OCI-LY3 (cell line): ENCODE data around the gene FTCD.

ENCODE experiments used
- H2AFZ ChIP-seq: fragments of 200-600, 300-600 bp; shearing (Covaris generic); 2 replicates; pipeline ENCODE4 v1.6.0; 2014; ENCODE audit warnings: antibody characterized with exemption, low read depth, low read length
- H3K27ac ChIP-seq: fragments of 200-600, 300-600 bp; sonication (generic); 2 replicates; pipeline ENCODE4 v1.5.1; 2014; ENCODE audit warnings: mild to moderate bottlenecking, low read length, moderate library complexity, mixed read lengths
- H3K27me3 ChIP-seq: fragments of 200-600, 300-600 bp; sonication (generic); 2 replicates; pipeline ENCODE4 v1.6.1; 2014; ENCODE audit warnings: low read depth, low read length, mixed read lengths
- H3K36me3 ChIP-seq: fragments of 200-600, 300-600 bp; sonication (generic); replicated peaks from 2 replicates; pipeline ENCODE3; 2014; ENCODE audit warnings: low read depth, low read length, mixed read lengths
- H3K4me1 ChIP-seq: fragments of 300-600, 200-600 bp; sonication (generic); 2 replicates; pipeline ENCODE4 v1.6.1; 2014; ENCODE audit warnings: low read length, mixed read lengths
- H3K4me2 ChIP-seq: fragments of 200-600, 300-600 bp; sonication (generic); 2 replicates; pipeline ENCODE4 v1.6.1; 2014; ENCODE audit warnings: low read length, mixed read lengths
- H3K4me3 ChIP-seq: fragments of 300-600, 200-600 bp; sonication (generic); 2 replicates; pipeline ENCODE4 v1.5.1; 2014; ENCODE audit warnings: antibody characterized with exemption, mild to moderate bottlenecking, low read length, moderate library complexity
- H3K79me2 ChIP-seq: fragments of 300-600, 200-600 bp; shearing (Covaris generic); 2 replicates; pipeline ENCODE4 v1.6.1; 2014; ENCODE audit warnings: mild to moderate bottlenecking, low read length, mixed read lengths
- H3K9ac ChIP-seq: fragments of 300-600, 200-600 bp; shearing (Covaris generic); 2 replicates; pipeline ENCODE4 v1.6.0; 2014; ENCODE audit warnings: mild to moderate bottlenecking, low read length, moderate library complexity
- H3K9me3 ChIP-seq: fragments of 200-600, 300-600 bp; shearing (Covaris generic); 2 replicates; pipeline ENCODE4 v1.6.1; 2014; ENCODE audit warnings: low read length, mixed read lengths; ENCODE audit not compliant: insufficient read depth
- H4K20me1 ChIP-seq: fragments of 200-600, 300-600 bp; sonication (generic); 2 replicates; pipeline ENCODE4 v1.6.1; 2016; ENCODE audit warnings: low read length, mixed read lengths; ENCODE audit not compliant: insufficient read depth
- CTCF ChIP-seq: fragments of 200-600, 300-600 bp; sonication (generic); IDR thresholded peaks from 2 replicates; pipeline ENCODE4 v1.5.1; 2014; ENCODE audit warnings: antibody characterized with exemption, low read length, low read depth
- EZH2phosphoT487 ChIP-seq: fragments of 200-600 bp; shearing (Covaris generic); IDR thresholded peaks from 2 replicates; pipeline ENCODE4 v1.6.1; 2018; ENCODE audit warnings: antibody characterized with exemption, mixed run types, low read depth

The FTCD gene

GRCh38 chr21:46189213-46189958, 34.0 kb upstream of the FTCD start:
- no peak overlapping the region for H2AFZ ChIP-seq
- H3K4me2 ChIP-seq, result no peak overlapping the region
- no peaks in the 10 kb centered on the region for H3K79me2 ChIP-seq
- H3K9me3 ChIP-seq, result no peaks in the 10 kb centered on the region
- H3K4me1 ChIP-seq, result no peaks in the 10 kb centered on the region
- H3K27me3 ChIP-seq, result no peaks in the 10 kb centered on the region
- H4K20me1 ChIP-seq, result no peaks in the 10 kb centered on the region
- H3K4me3 ChIP-seq, result no peak overlapping the region
- H3K36me3 ChIP-seq, result peaks cover 22% of the 10 kb centered on the region
- TF ChIP-seq EZH2phosphoT487 (no peak), CTCF (no peak)
- no peak overlapping the region for H3K27ac ChIP-seq
- H3K9ac ChIP-seq, result no peak overlapping the region

GRCh38 chr21:46188226-46189212, 33.1 kb upstream of the FTCD start:
- no peak overlapping the region for H3K27ac ChIP-seq
- no peak for TF ChIP-seq EZH2phosphoT487
- no peak for TF ChIP-seq CTCF
- no peak overlapping the region for H3K4me2 ChIP-seq
- H3K27me3 ChIP-seq, result no peaks in the 10 kb centered on the region
- no peak overlapping the region for H3K4me3 ChIP-seq
- no peak overlapping the region for H2AFZ ChIP-seq
- H3K36me3 ChIP-seq, result peaks cover 15% of the 10 kb centered on the region
- H3K9me3 ChIP-seq, result no peaks in the 10 kb centered on the region
- no peaks in the 10 kb centered on the region for H4K20me1 ChIP-seq
- no peaks in the 10 kb centered on the region for H3K79me2 ChIP-seq
- no peaks in the 10 kb centered on the region for H3K4me1 ChIP-seq
- no peak overlapping the region for H3K9ac ChIP-seq

GRCh38 chr21:46187814-46188213, 32.4 kb upstream of the FTCD start:
- H3K79me2 ChIP-seq, result no peaks in the 10 kb centered on the region
- no peaks in the 10 kb centered on the region for H4K20me1 ChIP-seq
- H3K4me1 ChIP-seq, result no peaks in the 10 kb centered on the region
- no peak overlapping the region for H3K4me3 ChIP-seq
- TF ChIP-seq CTCF (no peak), EZH2phosphoT487 (no peak)
- no peaks in the 10 kb centered on the region for H3K9me3 ChIP-seq
- H3K27me3 ChIP-seq, result no peaks in the 10 kb centered on the region
- no peak overlapping the region for H3K4me2 ChIP-seq
- no peak overlapping the region for H3K27ac ChIP-seq
- peaks cover 15% of the 10 kb centered on the region for H3K36me3 ChIP-seq
- H3K9ac ChIP-seq, result no peak overlapping the region
- no peak overlapping the region for H2AFZ ChIP-seq

- Histone ChIP-seq H3K36me3 (peaks cover 15% of the 10 kb centered on the region), H3K4me2 (no peak overlapping the region), H3K4me3 (no peak overlapping the region), H3K4me1 (no peaks in the 10 kb centered on the region), H4K20me1 (no peaks in the 10 kb centered on the region), H3K27ac (no peak overlapping the region), H3K27me3 (no peaks in the 10 kb centered on the region), H2AFZ (no peak overlapping the region), H3K9ac (no peak overlapping the region), H3K79me2 (no peaks in the 10 kb centered on the region), H3K9me3 (no peaks in the 10 kb centered on the region)
- TF ChIP-seq CTCF, result no peak
- no peak for TF ChIP-seq EZH2phosphoT487
These were observed 31.9 kb upstream of the FTCD start for GRCh38 chr21:46187261-46187660.
